GM19372 (cell line): Measurements from ENCODE around the gene TRPV4.
"Not testable (repeated sequence)": the region's sequence is repeated elsewhere in the genome, so short reads cannot be mapped to it uniquely, and the experiment has no call there.

Source experiments
- ATAC-seq: cut with Tn5 transposase; IDR thresholded peaks from one replicate; pipeline ENCODE4 v1.9.1; 2021; ENCODE audit warnings: mild to moderate bottlenecking, low read depth, moderate library complexity; ENCODE audit not compliant: unreplicated experiment

TRPV4 gene

GRCh38 chr12:109861689-109862314 lies 28.6 kb upstream of the TRPV4 start:
- no peak for ATAC-seq

- ATAC-seq, result no peak
Observed at GRCh38 chr12:109860977-109861376, 27.8 kb upstream of the TRPV4 start.

GRCh38 chr12:109858764-109859163 lies 25.6 kb upstream of the TRPV4 start:
- ATAC-seq, result no peak

GRCh38 chr12:109857715-109858114 lies 24.5 kb upstream of the TRPV4 start:
- no peak for ATAC-seq

- no peak for ATAC-seq
Observed at GRCh38 chr12:109855377-109855776, 22.2 kb upstream of the TRPV4 start.

- ATAC-seq, result not testable (repeated sequence)
Observed at GRCh38 chr12:109850518-109850917, 17.3 kb upstream of the TRPV4 start.

GRCh38 chr12:109847142-109847735 lies 14.0 kb upstream of the TRPV4 start:
- ATAC-seq, result no peak

GRCh38 chr12:109845824-109846205 lies 12.6 kb upstream of the TRPV4 start:
- no peak for ATAC-seq

- peak; percentile 80 for ATAC-seq
Observed at GRCh38 chr12:109844983-109845823, 12.0 kb upstream of the TRPV4 start.

- no peak for ATAC-seq
Observed at GRCh38 chr12:109844091-109844490, 10.9 kb upstream of the TRPV4 start.

GRCh38 chr12:109842021-109842420 lies 8.8 kb upstream of the TRPV4 start:
- no peak for ATAC-seq

- ATAC-seq, result no peak
Observed at GRCh38 chr12:109841356-109841755, 8.2 kb upstream of the TRPV4 start.

- ATAC-seq, result no peak
Observed at GRCh38 chr12:109840305-109841074, 7.3 kb upstream of the TRPV4 start.

GRCh38 chr12:109839444-109839843 lies 6.2 kb upstream of the TRPV4 start:
- ATAC-seq, result no peak

- no peak for ATAC-seq
Observed at GRCh38 chr12:109836916-109837315, 3.7 kb upstream of the TRPV4 start.

GRCh38 chr12:109835827-109836226 lies 2.6 kb upstream of the TRPV4 start:
- ATAC-seq, result no peak

- ATAC-seq, result no peak
Observed at GRCh38 chr12:109832541-109833306, 474 bp downstream of the TRPV4 start.

- ATAC-seq, result no peak
Observed at GRCh38 chr12:109831929-109832328, 1.3 kb downstream of the TRPV4 start.

- no peak for ATAC-seq
Observed at GRCh38 chr12:109831365-109831764, 1.8 kb downstream of the TRPV4 start.

GRCh38 chr12:109830718-109831117 lies 2.5 kb downstream of the TRPV4 start:
- ATAC-seq, result no peak
